Neural cell (in vitro differentiated cells): ENCODE measurements around the gene LRP1. TPM values are rescaled to one million over a fixed set of nuclear protein-coding genes. Genes with fewer than 3 reads are reported as not detected.

Experiments
- H2AFZ ChIP-seq: fragments of 200-600, 300-800 bp; sonication (generic), shearing (Covaris generic); 2 replicates; pipeline ENCODE4 v1.6.0; 2014; ENCODE audit warnings: low read depth, mild to moderate bottlenecking, antibody characterized with exemption, low read length, moderate library complexity
- H3F3A ChIP-seq: fragments of 200-600 bp; shearing (Covaris generic); 2 replicates; pipeline ENCODE4 v1.6.1; 2016; ENCODE audit warnings: mild to moderate bottlenecking, moderate library complexity, mixed read lengths, antibody characterized with exemption, low read length; ENCODE audit not compliant: insufficient read depth, poor library complexity, severe bottlenecking
- H3K27ac ChIP-seq: fragments of 200-600, 300-800 bp; sonication (generic), shearing (Covaris generic); 2 replicates; pipeline ENCODE4 v1.5.1; 2014; ENCODE audit warnings: mild to moderate bottlenecking, low read length, moderate library complexity
- H3K27me3 ChIP-seq: fragments of 300-800, 200-600 bp; sonication (generic), shearing (Covaris generic); 2 replicates; pipeline ENCODE4 v1.6.0; 2014; ENCODE audit warnings: mild to moderate bottlenecking, low read depth, low read length, moderate library complexity; ENCODE audit not compliant: insufficient read depth
- H3K36me3 ChIP-seq: fragments of 300-800, 200-600 bp; sonication (generic), shearing (Covaris generic); 2 replicates; pipeline ENCODE4 v1.5.1; 2014; ENCODE audit warnings: mild to moderate bottlenecking, antibody characterized with exemption, low read length, moderate library complexity; ENCODE audit not compliant: insufficient read depth
- H3K4me2 ChIP-seq: fragments of 300-800, 200-600 bp; sonication (generic), shearing (Covaris generic); 2 replicates; pipeline ENCODE4 v1.6.0; 2014; ENCODE audit warnings: mild to moderate bottlenecking, low read length
- H3K4me3 ChIP-seq: fragments of 300-800, 200-600 bp; sonication (generic), shearing (Covaris generic); 2 replicates; pipeline ENCODE4 v1.5.1; 2014; ENCODE audit warnings: mild to moderate bottlenecking, low read length, moderate library complexity
- H3K79me2 ChIP-seq: fragments of 200-600 bp; shearing (Covaris generic); replicated peaks from 2 replicates; pipeline ENCODE4 v1.6.0; 2014; ENCODE audit warnings: mild to moderate bottlenecking, low read length, moderate library complexity; ENCODE audit not compliant: insufficient read depth
- H3K9ac ChIP-seq: fragments of 300-800, 200-600 bp; sonication (generic), shearing (Covaris generic); 2 replicates; pipeline ENCODE4 v1.6.1; 2016; ENCODE audit warnings: mild to moderate bottlenecking, low read length, mixed read lengths
- H3K9me2 ChIP-seq: fragments of 200-600 bp; shearing (Covaris generic); 2 replicates; pipeline ENCODE4 v1.6.1; 2016; ENCODE audit warnings: mild to moderate bottlenecking, low read length, mixed read lengths; ENCODE audit not compliant: insufficient read depth
- H3K9me3 ChIP-seq: fragments of 200-600, 300-800 bp; sonication (generic), shearing (Covaris generic); 2 replicates; pipeline ENCODE4 v1.6.1; 2016; ENCODE audit warnings: mild to moderate bottlenecking, mixed run types, low read length, moderate library complexity, mixed read lengths
- H4K20me1 ChIP-seq: fragments of 200-600 bp; shearing (Covaris generic); 2 replicates; pipeline ENCODE4 v1.6.1; 2016; ENCODE audit warnings: mild to moderate bottlenecking, mixed run types; ENCODE audit not compliant: insufficient read depth
- CTCF ChIP-seq: fragments of 450-650 bp; IDR thresholded peaks from 2 replicates; pipeline ENCODE4 v1.5.1; 2014; ENCODE audit warnings: antibody characterized with exemption, mild to moderate bottlenecking, moderate library complexity; ENCODE audit not compliant: poor library complexity, severe bottlenecking
- EP300 ChIP-seq: fragments of 450-650 bp; conservative IDR thresholded peaks from 2 replicates; pipeline ENCODE4 v1.6.1; 2014; ENCODE audit warnings: antibody characterized with exemption, mild to moderate bottlenecking, moderate library complexity; ENCODE audit not compliant: poor library complexity, severe bottlenecking
- EZH2 ChIP-seq: fragments of 200-600, 300-800 bp; shearing (Covaris generic), sonication (generic); IDR thresholded peaks from 2 replicates; pipeline ENCODE4 v1.6.1; 2014; ENCODE audit warnings: antibody characterized with exemption, low read length, borderline replicate concordance, mild to moderate bottlenecking; ENCODE audit not compliant: insufficient read depth, poor library complexity, severe bottlenecking
- MXI1 ChIP-seq: fragments of 450-650 bp; conservative IDR thresholded peaks from 2 replicates; pipeline ENCODE4 v1.6.1; 2014; ENCODE audit warnings: antibody characterized with exemption, mild to moderate bottlenecking; ENCODE audit not compliant: poor library complexity, severe bottlenecking
- POLR2AphosphoS5 ChIP-seq: IDR thresholded peaks from 2 replicates; pipeline ENCODE4 v1.6.1; 2012
- RAD21 ChIP-seq: fragments of 450-650 bp; conservative IDR thresholded peaks from 2 replicates; pipeline ENCODE4 v1.6.1; 2014; ENCODE audit warnings: antibody characterized with exemption, mild to moderate bottlenecking, moderate library complexity
- REST ChIP-seq: IDR thresholded peaks from 2 replicates; pipeline ENCODE4 v1.6.1; 2012; ENCODE audit warnings: borderline replicate concordance
- SMC3 ChIP-seq: fragments of 450-650 bp; conservative IDR thresholded peaks from 2 replicates; pipeline ENCODE4 v1.6.1; 2014; ENCODE audit warnings: antibody characterized with exemption, mild to moderate bottlenecking, moderate library complexity; ENCODE audit not compliant: poor library complexity
- TAF1 ChIP-seq: IDR thresholded peaks from 2 replicates; pipeline ENCODE4 v1.6.1; 2012; ENCODE audit warnings: low read depth
- polyA plus RNA-seq: library from polyadenylated mRNA; depleted of rRNA; stranded (reverse); fragments of >200 nt; gene quantifications from 2 replicates; pipeline ENCODE4 v1.2.3, GENCODE V29; 2014

LRP1 gene
- polyA plus RNA-seq, 1 donor from 2014 or later, result 18.2 TPM

- no peaks in the 10 kb centered on the region for H3F3A ChIP-seq
- H4K20me1 ChIP-seq, result no peaks in the 10 kb centered on the region
- H3K4me3 ChIP-seq, result peak overlapping the region; percentile 79
- H3K9me3 ChIP-seq, result no peaks in the 10 kb centered on the region
- no peak overlapping the region for H2AFZ ChIP-seq
- no peaks in the 10 kb centered on the region for H3K36me3 ChIP-seq
- H3K27me3 ChIP-seq, result peaks cover 65% of the 10 kb centered on the region
- no peaks in the 10 kb centered on the region for H3K79me2 ChIP-seq
- peak overlapping the region; percentile 98 for H3K9ac ChIP-seq
- H3K9me2 ChIP-seq, result no peaks in the 10 kb centered on the region
- H3K4me2 ChIP-seq, result peak overlapping the region; percentile 65
- H3K27ac ChIP-seq, result peak overlapping the region; percentile 5
- TF ChIP-seq EP300 (no peak), MXI1 (no peak), RAD21 (no peak), CTCF (no peak), TAF1 (no peak), POLR2AphosphoS5 (no peak)
Observed at GRCh38 chr12:57241402-57242310, 113.4 kb downstream of the LRP1 start.

DNA sequence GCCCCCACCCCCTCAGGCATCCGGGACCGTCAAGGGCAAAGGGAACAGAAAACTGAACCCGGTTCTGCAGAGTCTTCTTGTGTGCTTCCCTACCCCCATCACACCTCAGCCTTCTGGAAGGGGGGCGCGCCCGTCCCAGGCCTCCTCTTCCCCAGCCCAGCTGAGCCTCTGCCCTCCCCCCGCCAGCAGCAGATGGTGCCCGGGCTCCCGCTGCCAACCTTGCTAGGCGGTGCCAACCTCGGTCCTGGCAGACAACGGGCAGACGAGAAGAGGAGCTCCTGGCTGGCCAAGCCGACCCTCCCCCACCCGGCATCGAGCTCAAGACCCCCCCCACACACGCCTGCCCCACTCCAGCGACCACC, 114.0 kb downstream of the LRP1 start:
- H3K79me2 ChIP-seq, result no peaks in the 10 kb centered on the region
- H3K4me2 ChIP-seq, result peak overlapping the region; percentile 65
- peak overlapping the region; percentile 79 for H3K4me3 ChIP-seq
- no peaks in the 10 kb centered on the region for H3K9me3 ChIP-seq
- H3K27ac ChIP-seq, result no peak overlapping the region
- H3F3A ChIP-seq, result no peaks in the 10 kb centered on the region
- H3K9ac ChIP-seq, result peak overlapping the region; percentile 98
- H3K9me2 ChIP-seq, result no peaks in the 10 kb centered on the region
- H3K27me3 ChIP-seq, result peaks cover 58% of the 10 kb centered on the region
- no peaks in the 10 kb centered on the region for H4K20me1 ChIP-seq
- H3K36me3 ChIP-seq, result no peaks in the 10 kb centered on the region
- H2AFZ ChIP-seq, result no peak overlapping the region
- TF ChIP-seq SMC3 (no peak), EP300 (no peak), MXI1 (no peak), CTCF (no peak), REST (no peak), EZH2 (no peak), RAD21 (no peak), TAF1 (no peak)
